Gastroesophageal sphincter (tissue), 4 donors: ENCODE data around the gene SLC39A3. TPM values are rescaled to one million over a fixed set of nuclear protein-coding genes. Genes with fewer than 3 reads are reported as not detected.

ENCODE experiments used
- ATAC-seq: fragments of 150-250 bp; one replicate; pipeline ENCODE4 v1.9.1; 2016; ENCODE audit warnings: mild to moderate bottlenecking, moderate library complexity
- H3K27ac ChIP-seq, 4 donors: fragments of 200-600 bp; sonication (generic) in 3 of 4; 1 replicate in 3 of 4; 2 replicates in 1 of 4; pipeline ENCODE4 v1.5.1; 2016 to 2019
- H3K27me3 ChIP-seq: fragments of 200-600 bp; sonication (generic); one replicate; pipeline ENCODE4 v1.5.1; 2019
- H3K36me3 ChIP-seq, 2 donors: fragments of 200-600 bp; sonication (generic); one replicate each; pipeline ENCODE4 v1.5.1; 2019; ENCODE audit warnings: control low read depth in 1 of 2
- H3K4me1 ChIP-seq, 3 donors: fragments of 200-600 bp; sonication (generic); 1 replicate in 2 of 3; 2 replicates in 1 of 3; pipeline ENCODE4 v1.5.1; 2016 to 2019; ENCODE audit warnings: control low read depth in 2 of 3
- H3K4me3 ChIP-seq, 2 donors: fragments of 200-600 bp; sonication (generic); one replicate each; pipeline ENCODE4 v1.5.1; 2019; ENCODE audit warnings: mild to moderate bottlenecking in 1 of 2, moderate library complexity in 1 of 2
- H3K9me3 ChIP-seq, 3 donors: fragments of 200-600 bp; sonication (generic); one replicate each; pipeline ENCODE4 v1.5.1; 2017 to 2019; ENCODE audit warnings: control low read depth in 2 of 3
- EP300 ChIP-seq: sonication (generic); formaldehyde crosslinking; IDR thresholded peaks from one replicate; pipeline ENCODE4 v1.6.1; 2017; ENCODE audit warnings: antibody characterized with exemption, mild to moderate bottlenecking
- POLR2A ChIP-seq, 2 donors: fragments of 450-650 bp; IDR thresholded peaks; one replicate each; pipeline ENCODE4 v1.6.1; 2017; ENCODE audit warnings: antibody characterized with exemption in 2 of 2, mild to moderate bottlenecking in 2 of 2, moderate library complexity in 1 of 2
- POLR2AphosphoS5 ChIP-seq: sonication (generic); formaldehyde crosslinking; IDR thresholded peaks from one replicate; pipeline ENCODE4 v1.6.1; 2017; ENCODE audit warnings: antibody characterized with exemption
- WGBS, 2 donors: methylation state at CpG; one replicate each; pipeline ENCODE4 v1.1.5; 2018; ENCODE audit warnings: low coverage in 1 of 2; 5-methylcytosine and 5-hydroxymethylcytosine counted together
- total RNA-seq, 4 donors: library from RNA; depleted of rRNA; stranded (reverse); fragments of >200 nt; gene quantifications; one replicate each; pipeline ENCODE4 v1.1.0, GENCODE V29; 2016
- TF ChIP-seq, protein P1 (sequence below), 4 experiments: fragments of 200-600 bp in 2 of 4; fragments of 450-650 bp in 2 of 4; sonication (generic) in 1 of 4; IDR thresholded peaks; one replicate each; pipeline ENCODE4 v1.5.1; 2017 to 2019; ENCODE audit warnings: antibody characterized with exemption in 4 of 4, mild to moderate bottlenecking in 2 of 4, moderate library complexity in 2 of 4

The SLC39A3 gene
- total RNA-seq, 4 donors from 2014 or later = 26.3 to 42.7 (median 30.7) TPM

DNA sequence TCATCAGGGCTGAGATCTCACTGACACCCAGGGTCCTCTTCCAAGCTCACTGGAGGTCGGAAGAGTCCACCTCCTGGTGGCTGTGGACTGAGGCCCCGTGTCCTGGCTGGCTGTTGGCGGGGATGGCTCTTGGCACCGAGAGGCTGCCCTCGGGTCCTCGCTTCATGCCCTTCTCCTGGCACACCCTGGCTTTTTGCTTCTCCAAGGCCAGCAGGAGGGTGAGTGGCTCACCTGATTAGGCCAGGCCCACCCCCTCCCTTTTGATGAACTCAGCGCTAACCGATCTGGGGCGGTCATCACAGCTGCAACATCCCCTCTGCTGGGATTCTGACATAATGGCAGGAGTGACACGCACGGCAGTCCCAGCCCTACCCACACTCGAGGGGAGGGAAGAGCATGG, 4.4 kb downstream of the SLC39A3 start:
- no peak for ATAC-seq
- peaks cover 0 to 59% of the 10 kb centered on the region in 2 donors for H3K36me3 ChIP-seq
- no peaks in the 10 kb centered on the region for H3K9me3 ChIP-seq
- peaks cover 0 to 21% (median 6%) of the 10 kb centered on the region in 3 donors for H3K4me1 ChIP-seq
- H3K27me3 ChIP-seq = no peaks in the 10 kb centered on the region
- no peak overlapping the region for H3K27ac ChIP-seq
- no CpG with 5 or more reads among the region's 12 CpGs for WGBS, 2 donors
- H3K4me3 ChIP-seq = no peak overlapping the region
- no peak for TF ChIP-seq POLR2AphosphoS5
- TF ChIP-seq POLR2A (IDR thresholded peaks at IDR 0.05) = no peak
- TF ChIP-seq, protein P1, sequence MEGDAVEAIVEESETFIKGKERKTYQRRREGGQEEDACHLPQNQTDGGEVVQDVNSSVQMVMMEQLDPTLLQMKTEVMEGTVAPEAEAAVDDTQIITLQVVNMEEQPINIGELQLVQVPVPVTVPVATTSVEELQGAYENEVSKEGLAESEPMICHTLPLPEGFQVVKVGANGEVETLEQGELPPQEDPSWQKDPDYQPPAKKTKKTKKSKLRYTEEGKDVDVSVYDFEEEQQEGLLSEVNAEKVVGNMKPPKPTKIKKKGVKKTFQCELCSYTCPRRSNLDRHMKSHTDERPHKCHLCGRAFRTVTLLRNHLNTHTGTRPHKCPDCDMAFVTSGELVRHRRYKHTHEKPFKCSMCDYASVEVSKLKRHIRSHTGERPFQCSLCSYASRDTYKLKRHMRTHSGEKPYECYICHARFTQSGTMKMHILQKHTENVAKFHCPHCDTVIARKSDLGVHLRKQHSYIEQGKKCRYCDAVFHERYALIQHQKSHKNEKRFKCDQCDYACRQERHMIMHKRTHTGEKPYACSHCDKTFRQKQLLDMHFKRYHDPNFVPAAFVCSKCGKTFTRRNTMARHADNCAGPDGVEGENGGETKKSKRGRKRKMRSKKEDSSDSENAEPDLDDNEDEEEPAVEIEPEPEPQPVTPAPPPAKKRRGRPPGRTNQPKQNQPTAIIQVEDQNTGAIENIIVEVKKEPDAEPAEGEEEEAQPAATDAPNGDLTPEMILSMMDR (IDR thresholded peaks at IDR 0.05) = no peak
- no peak for TF ChIP-seq EP300

DNA sequence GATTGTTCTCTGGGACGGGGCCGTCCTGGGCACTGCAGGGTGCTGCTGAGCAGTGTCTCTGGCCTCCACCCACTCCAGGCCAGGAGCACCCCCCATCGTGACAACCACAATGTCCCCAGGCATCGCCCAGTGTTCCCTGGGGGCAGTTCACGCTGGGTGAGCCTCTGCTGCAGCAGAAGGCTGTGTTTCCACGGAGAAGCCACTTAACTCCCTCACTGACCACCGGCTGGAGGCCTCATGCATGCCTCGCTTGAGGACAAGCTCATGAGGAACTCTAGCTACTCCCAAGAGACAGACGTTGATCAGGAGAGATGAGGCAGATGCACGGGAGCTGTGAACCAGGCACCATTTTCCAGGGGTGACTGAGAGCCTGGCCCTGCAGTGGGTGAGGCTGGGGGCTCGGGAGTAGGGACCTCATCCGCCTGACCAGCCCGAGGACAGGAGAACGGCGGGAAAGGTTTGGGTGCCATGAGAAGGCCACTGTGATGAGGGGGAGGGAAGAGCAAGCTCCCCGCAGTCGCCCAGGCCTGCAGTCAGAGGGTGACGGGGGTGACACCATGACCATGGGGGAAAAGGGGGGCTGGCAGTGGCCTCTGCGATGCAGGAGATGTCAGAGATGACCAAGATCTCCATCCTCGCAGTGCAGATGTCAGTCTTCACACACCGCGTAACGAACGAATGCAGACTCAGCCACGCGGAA, 5.1 kb downstream of the SLC39A3 start:
- Histone ChIP-seq H3K27me3 (no peaks in the 10 kb centered on the region), H3K4me3 (no peak overlapping the region), H3K4me1 (peaks cover 0 to 21% (median 6%) of the 10 kb centered on the region in 3 donors), H3K27ac (no peak overlapping the region), H3K9me3 (no peaks in the 10 kb centered on the region), H3K36me3 (peaks cover 0 to 59% of the 10 kb centered on the region in 2 donors)
- no peak for TF ChIP-seq EP300
- TF ChIP-seq, protein P1 (IDR thresholded peaks at IDR 0.05) = no peak
- TF ChIP-seq POLR2A (IDR thresholded peaks at IDR 0.05) = no peak
- no peak for TF ChIP-seq POLR2AphosphoS5
- no peak for ATAC-seq
- WGBS, 2 donors = 86 to 100% methylated on average over 1 to 16 of the region's 26 CpGs

- peaks cover 0 to 15% (median 2%) of the 10 kb centered on the region in 3 donors for H3K4me1 ChIP-seq
- H3K36me3 ChIP-seq = peaks cover 0 to 59% of the 10 kb centered on the region in 2 donors
- H3K27me3 ChIP-seq = no peaks in the 10 kb centered on the region
- no peak for TF ChIP-seq POLR2AphosphoS5
- TF ChIP-seq, protein P1 (IDR thresholded peaks at IDR 0.05) = no peak
- no peak for TF ChIP-seq POLR2A (IDR thresholded peaks at IDR 0.05)
- TF ChIP-seq EP300 = no peak
- ATAC-seq = no peak
- H3K27ac ChIP-seq = no peak overlapping the region
- H3K9me3 ChIP-seq = no peaks in the 10 kb centered on the region
- WGBS, 2 donors = 81 to 86% methylated on average over 9 to 16 of the region's 35 CpGs
- H3K4me3 ChIP-seq = no peak overlapping the region
Measured at GRCh38 chr19:2733930-2734588, 5.8 kb downstream of the SLC39A3 start.

DNA sequence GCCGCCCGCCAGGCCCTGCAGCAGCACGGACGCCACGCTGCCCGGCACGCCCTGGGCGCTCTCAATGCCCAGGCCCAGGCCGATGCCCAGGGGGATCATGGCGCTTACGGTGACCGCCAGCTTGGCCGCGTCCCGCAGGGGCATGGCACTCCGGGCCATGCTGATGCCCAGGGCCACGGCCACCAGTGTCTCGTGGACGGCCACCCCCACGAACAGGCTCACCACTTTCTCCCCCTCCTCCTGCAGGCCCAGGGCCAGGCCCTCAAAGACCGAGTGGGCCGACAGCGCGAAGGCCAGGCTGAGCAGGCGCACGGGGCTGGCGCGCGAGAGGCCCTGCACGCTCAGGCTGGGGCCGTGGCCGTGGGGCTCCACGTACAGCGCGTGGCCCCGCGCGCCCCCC, 6.9 kb downstream of the SLC39A3 start:
- H3K4me1 ChIP-seq = peaks cover 0 to 3% (median 0%) of the 10 kb centered on the region in 3 donors
- H3K9me3 ChIP-seq = no peaks in the 10 kb centered on the region
- H3K27me3 ChIP-seq = peaks cover 3% of the 10 kb centered on the region
- H3K27ac ChIP-seq = no peak overlapping the region
- no peak overlapping the region for H3K4me3 ChIP-seq
- 96% methylated on average over 14 of the region's 38 CpGs; no CpG with 5 or more reads in 1 of the 2 donors for WGBS, 2 donors
- H3K36me3 ChIP-seq = peaks cover 0 to 59% of the 10 kb centered on the region in 2 donors
- ATAC-seq = no peak
- TF ChIP-seq POLR2AphosphoS5 (no peak), EP300 (no peak), POLR2A (IDR thresholded peaks at IDR 0.05) (no peak)

GRCh38 chr19:2732157-2732725, 7.6 kb downstream of the SLC39A3 start:
- Histone ChIP-seq H3K4me1 (no peaks in the 10 kb centered on the region), H3K27ac (no peak overlapping the region), H3K4me3 (no peak overlapping the region), H3K9me3 (no peaks in the 10 kb centered on the region), H3K36me3 (peaks cover 0 to 59% of the 10 kb centered on the region in 2 donors), H3K27me3 (peaks cover 9% of the 10 kb centered on the region)
- WGBS, 2 donors = 86% methylated on average over 7 of the region's 33 CpGs; no CpG with 5 or more reads in 1 of the 2 donors
- no peak for ATAC-seq
- TF ChIP-seq POLR2AphosphoS5 (no peak), POLR2A (IDR thresholded peaks at IDR 0.05) (no peak), EP300 (no peak)
- TF ChIP-seq, protein P1 (IDR thresholded peaks at IDR 0.05) = no peak
